Right atrium auricular region (tissue), 2 donors: ENCODE results near the gene REV3L. TPM values are rescaled to one million over a fixed set of nuclear protein-coding genes. Genes with fewer than 3 reads are reported as not detected.
"Not testable (repeated sequence)": the region's sequence is repeated elsewhere in the genome, so short reads cannot be mapped to it uniquely, and the experiment has no call there.

ENCODE experiments used
- DNase-seq: peaks from one replicate; pipeline ENCODE4 v3.0.0-alpha.2; 2019; ENCODE audit warnings: low spot score
- H3K27ac ChIP-seq, 2 donors: fragments of 200-600 bp; sonication (generic); 1 replicate in 1 of 2; 2 replicates in 1 of 2; pipeline ENCODE4 v1.5.1; 2016 to 2019
- H3K27me3 ChIP-seq, 2 donors: fragments of 200-600 bp; sonication (generic); one replicate each; pipeline versions ENCODE4 v1.5.1 to v1.6.0; 2017 to 2019
- H3K36me3 ChIP-seq: fragments of 200-600 bp; sonication (generic); one replicate; pipeline ENCODE4 v1.5.1; 2016
- H3K4me1 ChIP-seq, 2 donors: fragments of 200-600 bp; sonication (generic); one replicate each; pipeline versions ENCODE4 v1.5.1 to v1.6.0; 2017 to 2019
- H3K4me3 ChIP-seq, 2 donors: fragments of 200-600 bp; sonication (generic); 1 replicate in 1 of 2; 2 replicates in 1 of 2; pipeline ENCODE4 v1.5.1; 2017 to 2019; ENCODE audit warnings: mild to moderate bottlenecking in 1 of 2, moderate library complexity in 1 of 2
- H3K9me3 ChIP-seq, 2 donors: fragments of 200-600 bp; sonication (generic); one replicate each; pipeline ENCODE4 v1.5.1; 2019
- CTCF ChIP-seq, 2 donors: fragments of 200-600 bp; sonication (generic); IDR thresholded peaks; one replicate each; pipeline ENCODE4 v1.5.1; 2019; ENCODE audit warnings: antibody characterized with exemption in 2 of 2
- total RNA-seq, 2 donors: library from RNA; depleted of rRNA; stranded (reverse); fragments of >200 nt; gene quantifications; one replicate each; pipeline ENCODE4 v1.1.0, GENCODE V29; 2016

The REV3L gene
- total RNA-seq, 2 donors from 2014 or later: 14.5 to 34.2 TPM

DNA sequence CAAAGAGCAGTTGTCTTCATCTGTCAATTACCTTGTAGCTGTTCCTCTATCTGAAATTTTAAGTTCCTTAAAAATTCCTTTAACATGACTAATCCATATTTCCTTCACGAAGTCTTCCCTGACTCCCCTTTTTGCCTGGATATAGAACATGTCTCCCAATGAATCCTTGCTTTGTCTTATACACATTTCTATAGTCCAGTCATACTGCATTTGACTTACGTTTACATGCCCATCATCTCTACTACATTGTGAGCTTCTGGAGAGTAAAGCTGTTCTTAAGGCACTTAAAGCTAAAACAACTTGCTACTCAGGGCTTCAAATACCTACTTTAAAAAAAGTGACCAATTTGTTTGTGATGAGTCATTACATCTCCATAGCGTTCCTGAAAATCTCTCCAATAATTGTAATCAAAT lies 4.9 kb downstream of the REV3L start:
- no peak for TF ChIP-seq CTCF (IDR thresholded peaks at IDR 0.05)
- no peak for DNase-seq
- H3K27ac ChIP-seq: no peak overlapping the region
- no peaks in the 10 kb centered on the region for H3K9me3 ChIP-seq
- H3K27me3 ChIP-seq: no peaks in the 10 kb centered on the region
- no peaks in the 10 kb centered on the region for H3K36me3 ChIP-seq
- no peak overlapping the region for H3K4me3 ChIP-seq
- H3K4me1 ChIP-seq: peaks cover 0 to 37% of the 10 kb centered on the region in 2 donors

- H3K9me3 ChIP-seq: no peaks in the 10 kb centered on the region
- peaks cover 0 to 40% of the 10 kb centered on the region in 2 donors for H3K4me1 ChIP-seq
- no peak for DNase-seq
- no peaks in the 10 kb centered on the region for H3K27me3 ChIP-seq
- no peak for TF ChIP-seq CTCF (IDR thresholded peaks at IDR 0.05)
- no peak overlapping the region for H3K27ac ChIP-seq
- no peaks in the 10 kb centered on the region for H3K36me3 ChIP-seq
- H3K4me3 ChIP-seq: no peak overlapping the region
Measured at GRCh38 chr6:111477481-111477938, 5.5 kb downstream of the REV3L start.

GRCh38 chr6:111476061-111476460 lies 7.0 kb downstream of the REV3L start:
- not testable (repeated sequence) for DNase-seq, H3K36me3 ChIP-seq, H3K27ac ChIP-seq, H3K27me3 ChIP-seq, H3K9me3 ChIP-seq, H3K4me3 ChIP-seq
- peaks cover 0 to 34% of the 10 kb centered on the region in 2 donors for H3K4me1 ChIP-seq

- no peaks in the 10 kb centered on the region for H3K9me3 ChIP-seq
- H3K4me1 ChIP-seq: peaks cover 0 to 31% of the 10 kb centered on the region in 2 donors
- no peaks in the 10 kb centered on the region for H3K36me3 ChIP-seq
- no peak overlapping the region for H3K27ac ChIP-seq
- no peak for DNase-seq
- no peak overlapping the region for H3K4me3 ChIP-seq
- no peaks in the 10 kb centered on the region for H3K27me3 ChIP-seq
- no peak for TF ChIP-seq CTCF (IDR thresholded peaks at IDR 0.05)
Measured at GRCh38 chr6:111474771-111475170, 8.2 kb downstream of the REV3L start.

DNA sequence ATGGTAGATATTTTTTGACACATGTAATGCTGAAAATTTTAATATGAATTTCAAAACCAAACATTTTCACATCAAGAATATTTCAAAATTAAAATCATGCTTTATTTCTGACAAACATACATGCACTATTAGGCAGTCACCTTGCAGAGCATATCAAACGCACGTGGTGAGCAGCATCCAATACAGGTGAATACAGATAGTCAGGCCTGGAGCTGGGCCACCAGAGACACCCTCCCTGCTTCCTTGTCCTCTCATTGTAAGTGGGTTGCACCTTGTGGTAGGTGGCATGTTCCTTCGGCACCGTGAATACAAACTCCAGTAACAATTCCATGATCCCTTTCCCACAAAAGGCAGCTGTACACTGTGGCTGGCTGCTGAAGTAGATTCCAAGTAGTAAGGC lies 8.9 kb downstream of the REV3L start:
- Histone ChIP-seq H3K4me1 (peaks cover 0 to 32% of the 10 kb centered on the region in 2 donors), H3K9me3 (no peaks in the 10 kb centered on the region), H3K27ac (no peak overlapping the region), H3K4me3 (no peak overlapping the region), H3K36me3 (no peaks in the 10 kb centered on the region), H3K27me3 (no peaks in the 10 kb centered on the region)
- TF ChIP-seq CTCF (IDR thresholded peaks at IDR 0.05): no peak
- no peak for DNase-seq

GRCh38 chr6:111472933-111473435 lies 10.0 kb downstream of the REV3L start:
- Histone ChIP-seq H3K36me3 (no peaks in the 10 kb centered on the region), H3K4me1 (peaks cover 0 to 23% of the 10 kb centered on the region in 2 donors), H3K4me3 (no peak overlapping the region), H3K27me3 (no peaks in the 10 kb centered on the region), H3K27ac (no peak overlapping the region), H3K9me3 (no peaks in the 10 kb centered on the region)
- DNase-seq: no peak
- no peak for TF ChIP-seq CTCF (IDR thresholded peaks at IDR 0.05)
